Measurements from ENCODE around the gene MBTPS1.

DNA sequence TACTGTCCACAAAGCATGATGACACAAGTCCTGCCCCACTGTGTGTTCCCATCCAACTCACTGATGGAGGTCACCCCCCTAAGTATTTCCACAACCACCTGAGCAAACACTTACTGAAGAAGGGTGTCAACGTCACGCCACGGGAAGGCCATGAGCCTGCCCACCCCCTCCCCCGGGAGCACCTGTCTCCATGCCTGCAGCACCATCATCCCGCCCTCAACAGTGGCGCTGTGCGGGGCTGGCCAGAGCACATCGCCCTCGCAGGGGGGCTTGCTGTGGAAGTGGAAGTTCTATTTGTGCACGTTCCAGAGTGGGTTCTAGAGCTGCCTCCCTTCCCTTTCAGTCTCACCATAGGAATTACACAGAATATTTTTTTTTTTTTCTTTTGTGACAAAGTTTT lies 4.3 kb upstream of the MBTPS1 start:
- TF ChIP-seq EZH2phosphoT487 (conservative IDR thresholded peaks at IDR 0.05; ENCODE audit: low read length) (no peak), CTCF (IDR thresholded peaks at IDR 0.05; ENCODE audit: insufficient read depth, low read length, poor library complexity, severe bottlenecking) (no peak)
